Endothelial cell (in vitro differentiated cells): ENCODE data around the gene SOX12. TPM values are rescaled to one million over a fixed set of nuclear protein-coding genes. Genes with fewer than 3 reads are reported as not detected.

Source experiments
- DNase-seq: peaks from one replicate; pipeline ENCODE4 v3.0.0; 2021; ENCODE audit warnings: low spot score
- H3K27ac Mint-ChIP-seq: one replicate; pipeline ENCODE4 v1.8.0; 2021; ENCODE audit warnings: mixed read lengths, inconsistent platforms; ENCODE audit not compliant: unreplicated experiment
- H3K27me3 Mint-ChIP-seq: one replicate; pipeline ENCODE4 v1.8.0; 2021; ENCODE audit warnings: mild to moderate bottlenecking, moderate library complexity, mixed read lengths, inconsistent platforms; ENCODE audit not compliant: unreplicated experiment
- H3K36me3 Mint-ChIP-seq: one replicate; pipeline ENCODE4 v1.8.0; 2021; ENCODE audit warnings: mild to moderate bottlenecking, low read depth, mixed read lengths, inconsistent platforms; ENCODE audit not compliant: unreplicated experiment
- H3K4me1 Mint-ChIP-seq: one replicate; pipeline ENCODE4 v1.8.0; 2021; ENCODE audit warnings: mild to moderate bottlenecking, mixed read lengths, inconsistent platforms; ENCODE audit not compliant: unreplicated experiment
- H3K4me3 Mint-ChIP-seq: one replicate; pipeline ENCODE4 v1.8.0; 2021; ENCODE audit warnings: mild to moderate bottlenecking, mixed read lengths, inconsistent platforms; ENCODE audit not compliant: unreplicated experiment
- H3K9me3 Mint-ChIP-seq: one replicate; pipeline ENCODE4 v1.8.0; 2021; ENCODE audit warnings: mixed read lengths, inconsistent platforms; ENCODE audit not compliant: unreplicated experiment
- CTCF ChIP-seq: fragments of 200-600 bp; sonication (generic); IDR thresholded peaks from one replicate; pipeline ENCODE4 v1.5.0; 2021; ENCODE audit warnings: antibody characterized with exemption; ENCODE audit not compliant: unreplicated experiment
- total RNA-seq: library from RNA; stranded (reverse); fragmentation: NEBNext Ultra II Directional; extraction: Animal tissue kit (Norgen Biotek cat#: 25700); gene quantifications from one replicate; pipeline ENCODE4 v1.2.1, GENCODE V29; 2021; ENCODE audit not compliant: unreplicated experiment

SOX12 gene
- total RNA-seq, 1 donor from 2014 or later, result 64.7 TPM

- Mint-ChIP-seq H3K36me3 (no peaks in the 10 kb centered on the region), H3K27me3 (peaks cover 7% of the 10 kb centered on the region), H3K4me3 (no peak overlapping the region), H3K4me1 (peaks cover 18% of the 10 kb centered on the region), H3K9me3 (no peaks in the 10 kb centered on the region), H3K27ac (no peak overlapping the region)
- no peak for TF ChIP-seq CTCF
- no peak for DNase-seq
Measured at GRCh38 chr20:313402-313801, 11.9 kb upstream of the SOX12 start.

- no peak overlapping the region for H3K4me3 Mint-ChIP-seq
- TF ChIP-seq CTCF, result no peak
- H3K4me1 Mint-ChIP-seq, result peaks cover 14% of the 10 kb centered on the region
- H3K27ac Mint-ChIP-seq, result no peak overlapping the region
- no peaks in the 10 kb centered on the region for H3K36me3 Mint-ChIP-seq
- no peaks in the 10 kb centered on the region for H3K9me3 Mint-ChIP-seq
- peaks cover 7% of the 10 kb centered on the region for H3K27me3 Mint-ChIP-seq
- no peak for DNase-seq
Measured at GRCh38 chr20:313948-314347, 11.4 kb upstream of the SOX12 start.

- Mint-ChIP-seq H3K27me3 (peaks cover 5% of the 10 kb centered on the region), H3K4me3 (no peak overlapping the region), H3K36me3 (peaks cover 10% of the 10 kb centered on the region), H3K9me3 (no peaks in the 10 kb centered on the region), H3K27ac (no peak overlapping the region), H3K4me1 (peaks cover 6% of the 10 kb centered on the region)
- TF ChIP-seq CTCF, result no peak
- no peak for DNase-seq
Measured at GRCh38 chr20:316316-317068, 8.9 kb upstream of the SOX12 start.

- Mint-ChIP-seq H3K4me3 (peak overlapping the region; percentile 98), H3K27me3 (peaks cover 9% of the 10 kb centered on the region), H3K4me1 (peaks cover 26% of the 10 kb centered on the region), H3K9me3 (no peaks in the 10 kb centered on the region), H3K36me3 (peaks cover 28% of the 10 kb centered on the region), H3K27ac (peak overlapping the region; percentile 88)
- peak; percentile 93 for DNase-seq
- peak; percentile 21 for TF ChIP-seq CTCF
Measured at GRCh38 chr20:324177-325044, 941 bp upstream of the SOX12 start.
